Measurements from ENCODE around the gene FOXC2.

GRCh38 chr16:86567701-86568581 is 1.3 kb downstream of the FOXC2 start:
- TF ChIP-seq POLR2A (IDR thresholded peaks at IDR 0.05) (no peak), CTCF (IDR thresholded peaks at IDR 0.05) (peak in 3 of 12 donors; percentile 8 to 20 (median 13))

Data from heart left ventricle (tissue), 13 donors.